Measurements from ENCODE around the gene SPECC1.
A peak's percentile ranks its signal among the peaks of the same experiment; 100 is the strongest.
"Not testable (repeated sequence)": the region's sequence is repeated elsewhere in the genome, so short reads cannot be mapped to it uniquely, and the experiment has no call there.

SPECC1 gene, protein sequence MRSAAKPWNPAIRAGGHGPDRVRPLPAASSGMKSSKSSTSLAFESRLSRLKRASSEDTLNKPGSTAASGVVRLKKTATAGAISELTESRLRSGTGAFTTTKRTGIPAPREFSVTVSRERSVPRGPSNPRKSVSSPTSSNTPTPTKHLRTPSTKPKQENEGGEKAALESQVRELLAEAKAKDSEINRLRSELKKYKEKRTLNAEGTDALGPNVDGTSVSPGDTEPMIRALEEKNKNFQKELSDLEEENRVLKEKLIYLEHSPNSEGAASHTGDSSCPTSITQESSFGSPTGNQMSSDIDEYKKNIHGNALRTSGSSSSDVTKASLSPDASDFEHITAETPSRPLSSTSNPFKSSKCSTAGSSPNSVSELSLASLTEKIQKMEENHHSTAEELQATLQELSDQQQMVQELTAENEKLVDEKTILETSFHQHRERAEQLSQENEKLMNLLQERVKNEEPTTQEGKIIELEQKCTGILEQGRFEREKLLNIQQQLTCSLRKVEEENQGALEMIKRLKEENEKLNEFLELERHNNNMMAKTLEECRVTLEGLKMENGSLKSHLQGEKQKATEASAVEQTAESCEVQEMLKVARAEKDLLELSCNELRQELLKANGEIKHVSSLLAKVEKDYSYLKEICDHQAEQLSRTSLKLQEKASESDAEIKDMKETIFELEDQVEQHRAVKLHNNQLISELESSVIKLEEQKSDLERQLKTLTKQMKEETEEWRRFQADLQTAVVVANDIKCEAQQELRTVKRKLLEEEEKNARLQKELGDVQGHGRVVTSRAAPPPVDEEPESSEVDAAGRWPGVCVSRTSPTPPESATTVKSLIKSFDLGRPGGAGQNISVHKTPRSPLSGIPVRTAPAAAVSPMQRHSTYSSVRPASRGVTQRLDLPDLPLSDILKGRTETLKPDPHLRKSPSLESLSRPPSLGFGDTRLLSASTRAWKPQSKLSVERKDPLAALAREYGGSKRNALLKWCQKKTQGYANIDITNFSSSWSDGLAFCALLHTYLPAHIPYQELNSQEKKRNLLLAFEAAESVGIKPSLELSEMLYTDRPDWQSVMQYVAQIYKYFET

DNA sequence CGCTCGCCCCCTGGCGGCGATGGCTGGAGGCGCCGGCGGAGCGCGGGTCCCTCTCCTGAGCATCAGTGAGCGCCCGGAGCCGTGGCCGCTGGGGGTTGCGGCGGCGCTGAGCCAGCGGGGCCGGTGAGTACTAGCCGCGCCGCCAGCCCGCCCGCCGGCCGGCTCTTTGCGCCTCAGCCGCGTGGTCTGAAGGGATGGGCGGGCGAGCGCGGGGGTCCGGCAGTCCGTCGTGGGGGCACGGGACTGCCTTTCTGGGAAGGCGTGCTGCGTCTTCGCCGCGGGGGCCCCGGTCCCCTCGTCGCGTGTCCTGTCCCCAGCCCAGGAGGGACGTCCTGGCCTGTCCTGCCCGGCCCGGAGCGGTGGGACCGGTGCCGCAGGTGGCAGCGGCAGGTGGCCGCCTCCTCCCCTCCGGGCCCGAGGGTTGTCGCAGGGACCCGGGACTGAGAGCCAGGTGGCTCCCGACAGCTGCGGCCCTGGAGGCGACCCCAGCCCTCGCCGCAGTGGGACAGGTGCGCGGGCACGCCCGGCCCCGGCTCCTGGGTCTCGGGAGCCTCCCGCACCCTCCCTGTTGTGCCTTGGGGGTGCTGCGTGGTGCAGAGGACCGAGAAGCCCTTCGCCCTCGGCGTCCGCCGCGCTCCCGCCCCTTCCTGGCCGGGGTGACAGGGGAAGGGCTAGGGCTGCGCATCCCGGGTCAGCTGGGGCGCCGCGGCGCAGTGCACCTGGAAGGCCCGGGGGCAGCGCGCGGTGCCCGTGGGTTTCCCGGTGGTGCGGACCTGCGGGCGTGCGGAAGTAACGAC is at the start of gene SPECC1:
Gene SPECC1, plus strand, starts transcription at position 58 of the 797 bp plus-strand sequence. CDS start 87,293 bp downstream, outside the sequence.
- ChIA-PET POLR2A (interaction anchor here (0.6 to 2.3 kb wide), 13 partner anchors 9 to 87 kb away, joined by 3 to 17 read pairs (median 6); partner anchors contain the start of gene AKAP10), CTCF (interaction anchor here (0.6 to 2.6 kb wide), 19 partner anchors 9 to 477 kb away, joined by 3 to 18 read pairs (median 4); no protein-coding TSS in a partner anchor)
- peak; percentile 92 for DNase-seq (ENCODE audit: extremely low spot score)
- TF ChIP-seq CTBP1 (IDR thresholded peaks at IDR 0.05; ENCODE audit: borderline replicate concordance) (peak; percentile 70), TARDBP (IDR thresholded peaks at IDR 0.05) (no peak), ARNT (IDR thresholded peaks at IDR 0.05) (peak; percentile 39; the same call in 1 of the 2 replicates), HDGF (IDR thresholded peaks at IDR 0.05; ENCODE audit: borderline replicate concordance) (no peak), FOXK2 (IDR thresholded peaks at IDR 0.05) (no peak), SP1 (IDR thresholded peaks at IDR 0.05) (no peak), NFRKB (IDR thresholded peaks at IDR 0.05) (no peak), ELF4 (IDR thresholded peaks at IDR 0.05) (no peak), LEF1 (IDR thresholded peaks at IDR 0.05; ENCODE audit: borderline replicate concordance) (peak; percentile 68; the same call in 1 of the 2 replicates), L3MBTL2 (conservative IDR thresholded peaks at IDR 0.05) (peak; percentile 58), ZNF384 (IDR thresholded peaks at IDR 0.05) (no peak), FOXM1 (IDR thresholded peaks at IDR 0.05; ENCODE audit: borderline replicate concordance) (no peak), FOXA1 (IDR thresholded peaks at IDR 0.05) (no peak), BHLHE40 (IDR thresholded peaks at IDR 0.05; ENCODE audit: borderline replicate concordance) (no peak), SUZ12 (IDR thresholded peaks at IDR 0.05) (no peak)
- TF ChIP-seq, protein P1, sequence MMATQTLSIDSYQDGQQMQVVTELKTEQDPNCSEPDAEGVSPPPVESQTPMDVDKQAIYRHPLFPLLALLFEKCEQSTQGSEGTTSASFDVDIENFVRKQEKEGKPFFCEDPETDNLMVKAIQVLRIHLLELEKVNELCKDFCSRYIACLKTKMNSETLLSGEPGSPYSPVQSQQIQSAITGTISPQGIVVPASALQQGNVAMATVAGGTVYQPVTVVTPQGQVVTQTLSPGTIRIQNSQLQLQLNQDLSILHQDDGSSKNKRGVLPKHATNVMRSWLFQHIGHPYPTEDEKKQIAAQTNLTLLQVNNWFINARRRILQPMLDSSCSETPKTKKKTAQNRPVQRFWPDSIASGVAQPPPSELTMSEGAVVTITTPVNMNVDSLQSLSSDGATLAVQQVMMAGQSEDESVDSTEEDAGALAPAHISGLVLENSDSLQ (IDR thresholded peaks at IDR 0.05) = no peak

DNA sequence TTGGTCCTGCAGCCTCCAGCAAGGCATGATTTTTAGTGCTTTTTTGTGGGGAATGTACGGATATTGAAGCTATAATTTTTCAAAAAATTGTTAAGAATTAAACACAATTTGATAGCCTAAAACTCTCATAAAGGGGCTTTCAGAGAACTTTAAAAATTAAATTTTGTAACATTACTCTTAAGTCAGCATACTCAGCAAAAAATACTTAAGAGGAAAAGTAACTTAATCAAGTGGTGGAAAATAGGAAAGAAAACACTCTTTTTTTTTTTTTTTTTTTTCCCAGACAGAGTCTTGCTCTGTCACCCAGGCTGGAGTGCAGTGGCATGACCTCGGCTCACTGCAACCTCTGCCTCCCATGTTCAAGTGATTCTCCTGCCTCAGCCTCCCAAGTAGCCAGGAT is 46.2 kb upstream of the SPECC1 start:
- CTCF ChIA-PET = interaction anchor here (0.7 kb wide), 1 partner anchor 13 kb away, joined by 3 read pairs; no protein-coding TSS in a partner anchor
- POLR2A ChIA-PET; DNase-seq (ENCODE audit: extremely low spot score): not testable (repeated sequence)

DNA sequence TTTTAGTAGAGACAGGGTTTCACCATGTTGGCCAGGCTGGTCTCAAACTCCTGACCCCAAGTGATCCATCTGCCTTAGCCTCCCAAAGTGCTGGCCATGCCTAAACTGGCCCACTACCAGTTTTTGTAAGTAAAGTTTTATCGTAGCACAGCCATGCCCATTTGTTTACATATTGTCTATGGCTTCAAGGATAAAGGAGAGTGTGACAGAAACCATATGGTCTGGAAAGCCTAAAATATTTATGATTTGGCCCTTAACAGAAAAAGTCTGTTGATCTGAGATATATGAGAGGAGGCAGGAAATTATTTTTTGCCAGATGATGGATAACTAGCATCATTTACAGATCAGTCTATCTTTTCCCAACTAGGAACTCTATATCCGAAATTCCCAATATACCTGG is 36.0 kb upstream of the SPECC1 start:
- TF ChIP-seq ZNF384 (IDR thresholded peaks at IDR 0.05) = no peak
- no peak for TF ChIP-seq ARNT (IDR thresholded peaks at IDR 0.05)
- no peak for TF ChIP-seq NFRKB (IDR thresholded peaks at IDR 0.05)
- TF ChIP-seq CTBP1 (IDR thresholded peaks at IDR 0.05; ENCODE audit: borderline replicate concordance) = no peak
- TF ChIP-seq FOXM1 (IDR thresholded peaks at IDR 0.05; ENCODE audit: borderline replicate concordance) = no peak
- TF ChIP-seq SUZ12 (IDR thresholded peaks at IDR 0.05) = no peak
- no peak for TF ChIP-seq ELF4 (IDR thresholded peaks at IDR 0.05)
- TF ChIP-seq, protein P1 (IDR thresholded peaks at IDR 0.05) = no peak
- TF ChIP-seq BHLHE40 (IDR thresholded peaks at IDR 0.05; ENCODE audit: borderline replicate concordance) = no peak
- TF ChIP-seq TARDBP (IDR thresholded peaks at IDR 0.05) = no peak
- TF ChIP-seq LEF1 (IDR thresholded peaks at IDR 0.05; ENCODE audit: borderline replicate concordance) = no peak
- TF ChIP-seq SP1 (IDR thresholded peaks at IDR 0.05) = no peak
- no peak for TF ChIP-seq HDGF (IDR thresholded peaks at IDR 0.05; ENCODE audit: borderline replicate concordance)
- no peak for TF ChIP-seq FOXA1 (IDR thresholded peaks at IDR 0.05)
- no peak for TF ChIP-seq L3MBTL2 (conservative IDR thresholded peaks at IDR 0.05)
- TF ChIP-seq FOXK2 (IDR thresholded peaks at IDR 0.05) = no peak
- ChIA-PET CTCF (interaction anchor here (1.0 kb wide), 1 partner anchor 20 kb away, joined by 4 read pairs; no protein-coding TSS in a partner anchor), POLR2A (no interaction called here)
- no peak for DNase-seq (ENCODE audit: extremely low spot score)

DNA sequence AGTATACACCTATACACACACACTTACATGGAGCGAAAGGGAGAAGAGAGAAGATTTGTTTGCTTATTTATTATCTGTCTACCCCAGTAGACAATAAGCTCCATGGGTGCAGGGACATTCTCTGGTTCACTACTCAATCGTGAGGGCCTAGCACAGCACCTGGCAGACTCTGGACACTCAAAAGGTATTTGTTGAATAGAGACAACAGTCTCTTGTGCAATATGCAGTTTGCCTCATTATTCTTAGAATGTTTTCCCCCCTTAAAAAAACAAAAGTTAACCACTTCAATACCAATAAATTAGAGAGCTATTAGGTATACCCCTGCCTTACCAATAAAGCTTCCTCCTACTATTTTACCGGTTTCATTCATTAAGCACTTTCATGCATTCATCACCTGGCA is 33.6 kb upstream of the SPECC1 start:
- no peak for DNase-seq (ENCODE audit: extremely low spot score)
- TF ChIP-seq FOXK2 (IDR thresholded peaks at IDR 0.05) = no peak
- no peak for TF ChIP-seq ELF4 (IDR thresholded peaks at IDR 0.05)
- no peak for TF ChIP-seq CTBP1 (IDR thresholded peaks at IDR 0.05; ENCODE audit: borderline replicate concordance)
- TF ChIP-seq ARNT (IDR thresholded peaks at IDR 0.05) = no peak
- no peak for TF ChIP-seq L3MBTL2 (conservative IDR thresholded peaks at IDR 0.05)
- ChIA-PET CTCF (interaction anchor here (0.5 kb wide), 1 partner anchor 13 kb away, joined by 3 read pairs; no protein-coding TSS in a partner anchor), POLR2A (interaction anchor here (1.2 kb wide), 1 partner anchor 10 kb away, joined by 4 read pairs; no protein-coding TSS in a partner anchor)

Data from HEK293T (cell line).